ENCODE measurements around the gene GNPAT.

The GNPAT gene

GRCh38 chr1:231278100-231278790 is 37.2 kb downstream of the GNPAT start:
- H3K4me3 ChIP-seq (IDR thresholded peaks at IDR 0.05; ENCODE audit: insufficient read depth, low read depth, low read length), result no peak overlapping the region
- H3K4me1 ChIP-seq (ENCODE audit: low read depth, poor library complexity, severe bottlenecking), result no peaks in the 10 kb centered on the region
- H3K27me3 ChIP-seq (ENCODE audit: insufficient read depth, low read depth), result no peaks in the 10 kb centered on the region
- no peaks in the 10 kb centered on the region for H4K20me1 ChIP-seq (ENCODE audit: insufficient read depth)
- no peak overlapping the region for H3K9ac ChIP-seq
- no peak overlapping the region for H2AFZ ChIP-seq (ENCODE audit: low read depth)
- H3K36me3 ChIP-seq (ENCODE audit: insufficient read depth), result no peaks in the 10 kb centered on the region
- H3K4me2 ChIP-seq, result no peak overlapping the region
- TF ChIP-seq CTCF (conservative IDR thresholded peaks at IDR 0.05; ENCODE audit: low read depth, low read length), result no peak
- H3K79me2 ChIP-seq (ENCODE audit: insufficient read depth, low read depth), result no peaks in the 10 kb centered on the region
- H3K27ac ChIP-seq, result no peak overlapping the region

- no peak for TF ChIP-seq CTCF (conservative IDR thresholded peaks at IDR 0.05; ENCODE audit: low read depth, low read length)
- Histone ChIP-seq H3K4me2 (no peak overlapping the region), H2AFZ (ENCODE audit: low read depth) (no peak overlapping the region), H3K79me2 (ENCODE audit: insufficient read depth, low read depth) (no peaks in the 10 kb centered on the region), H3K27me3 (ENCODE audit: insufficient read depth, low read depth) (no peaks in the 10 kb centered on the region), H3K4me3 (IDR thresholded peaks at IDR 0.05; ENCODE audit: insufficient read depth, low read depth, low read length) (no peak overlapping the region), H4K20me1 (ENCODE audit: insufficient read depth) (no peaks in the 10 kb centered on the region), H3K36me3 (ENCODE audit: insufficient read depth) (no peaks in the 10 kb centered on the region), H3K27ac (no peak overlapping the region), H3K4me1 (ENCODE audit: low read depth, poor library complexity, severe bottlenecking) (no peaks in the 10 kb centered on the region), H3K9ac (no peak overlapping the region)
Observed at GRCh38 chr1:231279081-231279480, 38.1 kb downstream of the GNPAT start.

GRCh38 chr1:231279683-231280082 is 38.7 kb downstream of the GNPAT start:
- H3K27ac ChIP-seq, result no peak overlapping the region
- no peaks in the 10 kb centered on the region for H4K20me1 ChIP-seq (ENCODE audit: insufficient read depth)
- no peaks in the 10 kb centered on the region for H3K4me1 ChIP-seq (ENCODE audit: low read depth, poor library complexity, severe bottlenecking)
- H3K4me2 ChIP-seq, result no peak overlapping the region
- H3K36me3 ChIP-seq (ENCODE audit: insufficient read depth), result no peaks in the 10 kb centered on the region
- no peaks in the 10 kb centered on the region for H3K79me2 ChIP-seq (ENCODE audit: insufficient read depth, low read depth)
- H3K9ac ChIP-seq, result no peak overlapping the region
- H3K4me3 ChIP-seq (IDR thresholded peaks at IDR 0.05; ENCODE audit: insufficient read depth, low read depth, low read length), result no peak overlapping the region
- H2AFZ ChIP-seq (ENCODE audit: low read depth), result no peak overlapping the region
- no peaks in the 10 kb centered on the region for H3K27me3 ChIP-seq (ENCODE audit: insufficient read depth, low read depth)
- no peak for TF ChIP-seq CTCF (conservative IDR thresholded peaks at IDR 0.05; ENCODE audit: low read depth, low read length)

- no peak overlapping the region for H3K27ac ChIP-seq
- H4K20me1 ChIP-seq (ENCODE audit: insufficient read depth), result no peaks in the 10 kb centered on the region
- H3K36me3 ChIP-seq (ENCODE audit: insufficient read depth), result no peaks in the 10 kb centered on the region
- no peak overlapping the region for H2AFZ ChIP-seq (ENCODE audit: low read depth)
- no peak overlapping the region for H3K4me2 ChIP-seq
- H3K9ac ChIP-seq, result no peak overlapping the region
- H3K79me2 ChIP-seq (ENCODE audit: insufficient read depth, low read depth), result no peaks in the 10 kb centered on the region
- no peak overlapping the region for H3K4me3 ChIP-seq (IDR thresholded peaks at IDR 0.05; ENCODE audit: insufficient read depth, low read depth, low read length)
- no peaks in the 10 kb centered on the region for H3K27me3 ChIP-seq (ENCODE audit: insufficient read depth, low read depth)
- no peaks in the 10 kb centered on the region for H3K4me1 ChIP-seq (ENCODE audit: low read depth, poor library complexity, severe bottlenecking)
- no peak for TF ChIP-seq CTCF (conservative IDR thresholded peaks at IDR 0.05; ENCODE audit: low read depth, low read length)
Observed at GRCh38 chr1:231284441-231284840, 43.4 kb downstream of the GNPAT start.
